ENCODE results near the gene CTNND2.

The CTNND2 gene

GRCh38 chr5:10987925-10988504 is 916.2 kb downstream of the CTNND2 start:
- peak; percentile 8 for DNase-seq (ENCODE audit: low read depth)
- TF ChIP-seq CTCF (conservative IDR thresholded peaks at IDR 0.05; ENCODE audit: low read depth, low read length) = peak; percentile 86
- no peak overlapping the region for H3K4me3 ChIP-seq (ENCODE audit: low read length)

GRCh38 chr5:10987276-10987924 is 916.8 kb downstream of the CTNND2 start:
- no peak overlapping the region for H3K4me3 ChIP-seq (ENCODE audit: low read length)
- TF ChIP-seq CTCF (conservative IDR thresholded peaks at IDR 0.05; ENCODE audit: low read depth, low read length) = no peak
- DNase-seq (ENCODE audit: low read depth) = no peak

- no peak for DNase-seq (ENCODE audit: low read depth)
- no peak for TF ChIP-seq CTCF (conservative IDR thresholded peaks at IDR 0.05; ENCODE audit: low read depth, low read length)
- H3K4me3 ChIP-seq (ENCODE audit: low read length) = no peak overlapping the region
These were observed 918.5 kb downstream of the CTNND2 start for GRCh38 chr5:10985721-10986110.

- DNase-seq (ENCODE audit: low read depth) = no peak
- no peak for TF ChIP-seq CTCF (conservative IDR thresholded peaks at IDR 0.05; ENCODE audit: low read depth, low read length)
- H3K4me3 ChIP-seq (ENCODE audit: low read length) = no peak overlapping the region
These were observed 919.0 kb downstream of the CTNND2 start for GRCh38 chr5:10985091-10985720.

GRCh38 chr5:10984021-10984715 is 920.1 kb downstream of the CTNND2 start:
- H3K4me3 ChIP-seq (ENCODE audit: low read length) = no peak overlapping the region
- no peak for TF ChIP-seq CTCF (conservative IDR thresholded peaks at IDR 0.05; ENCODE audit: low read depth, low read length)
- no peak for DNase-seq (ENCODE audit: low read depth)

GRCh38 chr5:10982626-10983025 is 921.6 kb downstream of the CTNND2 start:
- no peak overlapping the region for H3K4me3 ChIP-seq (ENCODE audit: low read length)
- no peak for TF ChIP-seq CTCF (conservative IDR thresholded peaks at IDR 0.05; ENCODE audit: low read depth, low read length)
- no peak for DNase-seq (ENCODE audit: low read depth)

Measured in retinal pigment epithelial cell (primary cell).